Urothelium cell line (cell line): ENCODE measurements around the gene THADA.

Experiments
- DNase-seq: peaks from one replicate; pipeline ENCODE4 v3.0.0; 2011; ENCODE audit warnings: low spot score, mixed read lengths
- FAIRE-seq: peaks from 2 replicates; lab custom pipeline; 2011; peaks lifted over from hg19 to GRCh38; lab: Jason Lieb, UNC

The THADA gene

GRCh38 chr2:43228321-43228751, 367.5 kb downstream of the THADA start:
- DNase-seq (no peak), FAIRE-seq (no peak)

- no peak for DNase-seq
Measured at GRCh38 chr2:43227830-43228281, 368.0 kb downstream of the THADA start.

GRCh38 chr2:43226955-43227829, 368.6 kb downstream of the THADA start:
- DNase-seq (peak; percentile 80), FAIRE-seq (no peak)

More at GRCh38 chr2:43227830-43228281, 368.0 kb downstream of the THADA start:
- FAIRE-seq = no peak

- DNase-seq = peak; percentile 99
- FAIRE-seq = no peak
Measured at GRCh38 chr2:43226558-43226954, 369.3 kb downstream of the THADA start, which contains the start of gene ZFP36L2. ZFP36L2 (minus strand) TSS chr2:43226606; CDS start chr2:43226315, 291 bp downstream.

GRCh38 chr2:43225788-43226557, 369.9 kb downstream of the THADA start:
- FAIRE-seq (no peak), DNase-seq (peak; percentile 69)

- DNase-seq = peak; percentile 44
- FAIRE-seq = no peak
Measured at GRCh38 chr2:43225093-43225787, 370.6 kb downstream of the THADA start.

GRCh38 chr2:43224571-43225092, 371.2 kb downstream of the THADA start:
- FAIRE-seq (no peak), DNase-seq (no peak)

- DNase-seq = peak; percentile 69
Measured at GRCh38 chr2:43224131-43224570, 371.7 kb downstream of the THADA start.

GRCh38 chr2:43223521-43224001, 372.3 kb downstream of the THADA start:
- FAIRE-seq = no peak

More at GRCh38 chr2:43224131-43224570, 371.7 kb downstream of the THADA start:
- FAIRE-seq = no peak

GRCh38 chr2:43222475-43223309, 373.1 kb downstream of the THADA start:
- no peak for FAIRE-seq
- DNase-seq = no peak

More at GRCh38 chr2:43223521-43224001, 372.3 kb downstream of the THADA start:
- no peak for DNase-seq

GRCh38 chr2:43221763-43222474, 373.9 kb downstream of the THADA start:
- DNase-seq = peak; percentile 89
- no peak for FAIRE-seq

- no peak for DNase-seq
- FAIRE-seq = no peak
Measured at GRCh38 chr2:43221124-43221762, 374.6 kb downstream of the THADA start.

- DNase-seq = no peak
- no peak for FAIRE-seq
Measured at GRCh38 chr2:43220760-43221123, 375.1 kb downstream of the THADA start.

- no peak for DNase-seq
- FAIRE-seq = no peak
Measured at GRCh38 chr2:43220229-43220751, 375.5 kb downstream of the THADA start.

GRCh38 chr2:43219383-43220228, 376.2 kb downstream of the THADA start:
- DNase-seq (peak; percentile 93), FAIRE-seq (no peak)

GRCh38 chr2:43218702-43219382, 377.0 kb downstream of the THADA start:
- FAIRE-seq (peak; percentile 91), DNase-seq (no peak)
